Stimulated activated CD4-positive, alpha-beta T cell treated with anti-CD3 and anti-CD28 coated beads, Interleukin-4, amount 100 ng/mL, for 24 hours (primary cell): ENCODE measurements around the gene PDE10A.
"Not testable (repeated sequence)": the region's sequence is repeated elsewhere in the genome, so short reads cannot be mapped to it uniquely, and the experiment has no call there.

ENCODE experiments used
- DNase-seq: peaks from one replicate; pipeline ENCODE4 v3.0.0-alpha.2; 2020

Gene PDE10A

DNA sequence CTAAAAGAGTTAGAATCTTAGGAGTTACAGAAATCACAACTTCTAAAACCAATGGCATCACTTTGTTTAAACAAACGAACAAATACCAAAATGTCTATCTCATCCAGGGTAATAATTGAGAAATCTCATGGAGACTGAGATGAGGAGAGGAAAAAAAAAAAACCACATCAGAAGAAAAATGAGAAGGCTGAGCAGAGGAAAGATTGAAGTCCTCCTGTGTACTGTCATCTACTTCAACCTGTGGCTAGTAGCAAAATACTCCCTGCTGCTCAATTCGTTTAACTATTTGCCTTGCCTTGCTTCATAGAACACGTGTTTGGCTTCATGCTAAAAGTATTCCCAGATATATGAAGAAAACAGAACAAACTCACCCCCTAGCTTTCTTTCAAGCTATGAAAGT is 143.7 kb downstream of the PDE10A start:
- no peak for DNase-seq

GRCh38 chr6:165515963-165516624 is 146.9 kb downstream of the PDE10A start:
- no peak for DNase-seq

DNA sequence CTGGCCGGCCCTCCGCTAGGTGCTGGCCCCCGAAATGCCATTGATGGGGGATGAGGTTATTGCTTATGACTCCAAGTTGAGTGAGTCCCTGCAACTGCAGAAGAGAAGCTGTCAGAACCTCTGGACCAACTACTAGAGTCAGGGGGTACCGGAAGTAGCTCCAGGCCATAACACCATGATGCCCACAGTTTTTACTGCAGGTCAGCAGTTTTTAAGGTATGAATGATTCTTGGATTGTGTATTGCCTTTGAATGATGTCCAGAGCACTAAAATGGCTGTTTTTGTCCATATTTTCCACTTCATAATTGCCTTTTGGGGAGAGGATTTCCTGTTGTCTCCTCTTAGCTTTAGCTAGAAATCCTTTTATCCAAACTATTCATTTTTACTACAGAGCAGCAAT is 148.4 kb downstream of the PDE10A start:
- DNase-seq: no peak

GRCh38 chr6:165511807-165512206 is 151.2 kb downstream of the PDE10A start:
- no peak for DNase-seq

DNA sequence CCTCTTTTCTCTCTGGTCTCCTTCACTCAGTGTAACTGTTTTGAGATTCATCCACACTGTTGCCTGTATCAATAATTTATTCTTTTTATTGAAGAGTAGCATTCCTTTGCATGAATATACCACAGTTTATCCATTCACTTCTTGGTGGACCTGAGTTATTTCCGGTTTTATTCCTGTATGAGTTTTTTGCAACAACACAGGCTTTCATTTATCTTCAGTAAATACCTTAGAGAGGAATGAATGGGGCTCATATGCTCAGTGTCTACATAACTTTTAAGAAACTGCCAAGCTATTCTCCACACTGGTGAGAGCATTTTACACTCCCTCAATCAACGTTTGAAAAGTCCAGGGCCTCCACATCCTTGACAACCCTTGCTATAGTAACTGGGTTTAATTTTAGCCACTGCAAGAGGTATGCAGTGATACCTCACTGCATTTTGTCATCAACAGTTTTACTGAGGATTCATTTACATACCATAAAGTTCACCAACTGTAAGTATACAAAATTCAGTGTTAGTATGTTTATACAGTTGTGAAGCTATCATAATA is 154.6 kb downstream of the PDE10A start:
- no peak for DNase-seq

GRCh38 chr6:165506657-165507056 is 156.4 kb downstream of the PDE10A start:
- no peak for DNase-seq

- DNase-seq: not testable (repeated sequence)
Measured at GRCh38 chr6:165500214-165500907, 162.7 kb downstream of the PDE10A start.

GRCh38 chr6:165497472-165497871 is 165.6 kb downstream of the PDE10A start:
- no peak for DNase-seq

GRCh38 chr6:165488624-165489295 is 174.3 kb downstream of the PDE10A start:
- DNase-seq: no peak

GRCh38 chr6:165487950-165488349 is 175.1 kb downstream of the PDE10A start:
- no peak for DNase-seq

DNA sequence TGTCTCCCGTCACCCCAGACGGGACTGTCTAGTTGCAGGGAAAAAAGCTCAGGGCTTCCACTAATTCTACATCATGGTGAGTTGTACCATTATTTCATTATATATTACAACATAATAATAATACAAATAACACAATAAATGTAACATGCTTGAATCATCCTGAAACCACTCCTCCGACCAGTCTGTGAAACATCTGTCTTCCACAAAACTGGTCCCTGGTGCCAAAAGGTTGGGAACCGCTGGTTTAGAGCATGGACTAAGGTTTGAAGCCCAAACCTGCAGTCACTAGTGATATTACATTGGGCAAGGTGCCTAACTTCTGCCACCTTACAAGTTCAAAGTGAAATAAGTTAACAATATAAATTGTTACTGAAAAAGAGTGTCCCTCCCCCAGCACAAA is 175.7 kb downstream of the PDE10A start:
- no peak for DNase-seq

DNA sequence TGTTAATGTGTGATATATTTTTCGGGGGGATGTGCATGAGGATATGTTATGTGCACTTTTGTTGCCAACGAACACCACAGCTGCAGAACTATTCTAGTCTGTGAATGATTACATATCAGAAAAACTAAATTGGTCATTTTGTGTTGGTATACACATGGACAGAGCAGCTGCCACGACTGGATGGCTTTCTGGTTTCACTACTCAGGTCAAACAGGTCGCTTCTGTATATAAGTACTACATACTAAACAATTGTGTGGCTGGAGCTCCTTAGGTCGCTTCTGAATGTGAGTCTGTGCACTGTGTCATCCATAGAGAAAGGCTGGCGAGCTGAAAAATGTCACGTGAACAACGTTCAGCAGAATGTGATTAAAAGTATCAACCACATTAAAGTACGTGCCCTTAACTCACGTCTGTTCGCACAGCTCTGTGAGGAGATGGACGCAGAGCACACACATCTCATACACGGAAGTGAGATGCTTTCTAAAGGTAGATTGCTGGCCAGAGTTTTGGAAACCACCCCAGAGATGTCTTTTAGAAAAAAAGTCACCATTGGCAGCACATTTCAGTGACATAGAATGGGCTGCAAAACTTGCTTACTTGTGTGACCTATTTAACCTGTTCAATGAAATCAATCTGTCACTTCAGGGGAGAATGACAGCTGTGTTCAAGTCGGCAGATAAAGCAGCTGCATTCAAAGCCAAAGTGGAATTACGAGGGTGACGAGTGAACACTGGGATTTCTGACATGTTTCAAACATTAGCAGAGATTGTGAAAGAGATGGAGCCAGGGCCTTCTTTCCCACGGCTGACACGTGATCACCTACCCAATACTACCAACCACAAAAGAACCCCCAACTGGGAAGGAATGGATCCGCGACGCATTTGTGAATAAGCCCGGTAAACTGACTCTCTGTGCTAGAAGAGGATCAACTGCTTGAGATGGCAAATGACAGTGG is 176.6 kb downstream of the PDE10A start:
- DNase-seq: no peak

DNA sequence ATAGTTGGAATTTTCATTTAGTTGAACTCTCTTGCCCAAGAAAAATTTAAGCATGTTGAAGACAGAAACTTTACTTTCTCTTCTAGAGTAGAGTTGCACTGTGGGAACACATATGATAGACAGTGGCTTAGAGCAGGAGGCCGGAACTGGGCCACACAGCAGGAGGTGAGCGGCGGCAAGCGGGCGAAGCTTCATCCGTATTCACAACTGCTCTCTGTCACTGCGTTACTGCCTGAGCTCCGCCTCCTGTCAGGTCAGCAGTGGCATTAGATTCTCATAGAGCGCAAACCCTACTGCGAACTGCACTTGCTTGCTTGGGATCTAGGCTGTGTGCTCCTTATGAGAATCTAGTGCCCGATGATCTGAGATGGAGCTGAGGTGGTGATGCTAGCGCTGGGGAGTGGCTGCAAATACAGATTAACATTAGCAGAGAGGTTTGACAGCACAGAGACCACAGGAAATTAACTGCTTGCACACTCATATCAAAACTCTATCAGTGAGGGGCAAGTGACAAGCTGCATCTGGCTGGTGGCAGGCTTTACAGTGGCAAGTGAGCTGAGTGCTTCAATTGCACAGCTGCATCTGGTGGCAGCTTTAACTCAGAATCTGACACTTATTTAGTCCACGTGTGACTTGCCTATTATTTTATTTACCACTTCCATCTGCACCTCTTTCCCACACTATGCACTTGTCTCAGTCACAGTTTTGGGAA is 178.7 kb downstream of the PDE10A start:
- no peak for DNase-seq

- DNase-seq: no peak
Measured at GRCh38 chr6:165481921-165482320, 181.1 kb downstream of the PDE10A start.

- no peak for DNase-seq
Measured at GRCh38 chr6:165480916-165481315, 182.1 kb downstream of the PDE10A start.

GRCh38 chr6:165478581-165478980 is 184.5 kb downstream of the PDE10A start:
- no peak for DNase-seq

DNA sequence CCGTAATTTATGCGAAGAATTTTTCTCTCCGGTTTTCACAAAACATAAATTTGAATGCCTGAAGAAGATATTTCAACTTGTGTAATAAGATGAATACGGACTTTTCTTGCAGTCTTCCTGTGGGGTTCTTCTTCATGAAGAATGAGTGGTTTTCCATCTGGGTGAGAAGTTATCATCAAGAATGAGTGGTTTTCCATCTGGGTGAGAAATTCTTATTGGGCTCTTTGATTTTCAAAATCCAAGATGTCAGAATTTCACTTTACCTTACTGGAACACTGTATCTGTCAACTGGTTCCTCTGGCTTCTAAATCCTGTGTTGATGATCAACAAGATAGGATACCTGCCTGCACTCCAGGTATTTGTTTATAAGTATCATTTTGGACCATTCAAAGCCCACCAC is 193.6 kb downstream of the PDE10A start:
- no peak for DNase-seq

DNA sequence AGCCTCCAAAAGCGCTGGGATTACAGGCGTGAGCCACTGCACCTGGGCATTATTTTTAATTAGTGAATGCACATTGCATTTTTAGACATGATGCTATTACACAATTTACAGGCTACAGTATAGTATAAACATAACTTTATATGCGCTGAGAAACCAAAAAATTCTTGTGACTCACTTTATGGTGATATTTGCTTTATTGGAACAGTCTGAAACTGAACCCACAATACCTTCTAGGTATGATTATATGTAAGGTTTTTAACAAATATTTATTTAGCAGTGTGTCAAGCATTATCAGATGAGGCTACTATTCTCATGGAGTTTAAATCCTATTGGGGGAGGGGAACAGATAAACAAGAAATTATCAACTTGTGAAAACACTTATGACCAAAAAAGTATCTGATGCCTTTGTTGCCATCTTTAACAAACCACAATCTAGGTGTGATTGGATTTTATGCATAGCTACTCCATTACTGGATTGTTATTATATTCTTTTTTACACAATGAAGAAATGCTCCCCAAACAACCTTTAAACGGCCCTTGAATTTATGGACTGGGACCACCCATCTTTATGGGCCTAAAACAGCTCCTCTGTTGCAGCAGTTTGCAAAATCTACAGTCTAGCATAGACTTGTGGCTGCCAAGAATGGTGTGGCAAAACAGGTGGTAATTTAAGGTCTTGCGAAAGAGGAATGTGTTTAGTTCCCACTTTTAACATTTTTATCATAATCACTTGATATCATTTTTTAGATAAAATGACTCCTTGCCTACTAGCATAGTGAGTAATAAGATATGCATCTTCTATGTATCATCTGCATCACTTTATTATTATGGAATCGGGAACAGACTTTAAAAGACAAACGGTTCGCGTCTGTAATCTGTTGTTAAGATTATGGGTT is 194.5 kb downstream of the PDE10A start:
- no peak for DNase-seq

DNA sequence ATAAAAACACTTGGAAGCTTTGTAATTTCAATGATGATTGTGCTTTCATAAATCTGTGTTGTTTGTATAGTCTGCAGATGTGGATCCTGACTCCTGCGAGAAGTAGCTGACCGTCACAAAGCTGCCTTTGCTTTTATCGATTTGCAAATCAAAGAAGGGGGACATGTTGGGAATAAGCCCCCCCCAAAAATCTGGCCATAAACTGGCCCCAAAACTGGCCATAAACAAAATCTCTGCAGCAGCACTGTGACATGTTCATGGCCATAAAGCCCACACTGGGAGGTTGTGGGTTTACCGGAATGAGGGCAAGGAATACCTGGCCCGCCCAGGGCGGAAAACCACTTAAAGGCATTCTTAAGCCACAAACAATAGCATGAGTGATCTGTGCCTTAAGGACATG is 199.5 kb downstream of the PDE10A start:
- not testable (repeated sequence) for DNase-seq

GRCh38 chr6:165459605-165460301 is 203.3 kb downstream of the PDE10A start:
- not testable (repeated sequence) for DNase-seq
